Measurements from ENCODE around the gene RHCE.
"Not testable (repeated sequence)": the region's sequence is repeated elsewhere in the genome, so short reads cannot be mapped to it uniquely, and the experiment has no call there.

The RHCE gene

GRCh38 chr1:25338986-25339385 is 81.6 kb downstream of the RHCE start:
- no peak for DNase-seq

- peak; percentile 87 for DNase-seq
Measured at GRCh38 chr1:25338188-25338981, 82.2 kb downstream of the RHCE start, which contains the start of gene TMEM50A. TSS of gene TMEM50A (plus strand) at chr1:25338334. CDS start at chr1:25340487, 2,153 bp downstream.

- peak; percentile 42 for DNase-seq
Measured at GRCh38 chr1:25337483-25338187, 83.0 kb downstream of the RHCE start.

- not testable (repeated sequence) for DNase-seq
Measured at GRCh38 chr1:25336922-25337354, 83.7 kb downstream of the RHCE start.

GRCh38 chr1:25329950-25330349 is 90.7 kb downstream of the RHCE start:
- not testable (repeated sequence) for DNase-seq

- DNase-seq, result not testable (repeated sequence)
Measured at GRCh38 chr1:25329336-25329735, 91.3 kb downstream of the RHCE start.

- not testable (repeated sequence) for DNase-seq
Measured at GRCh38 chr1:25328791-25329185, 91.8 kb downstream of the RHCE start.

- not testable (repeated sequence) for DNase-seq
Measured at GRCh38 chr1:25327864-25328790, 92.5 kb downstream of the RHCE start.

GRCh38 chr1:25324407-25324806 is 96.2 kb downstream of the RHCE start:
- DNase-seq, result not testable (repeated sequence)

- not testable (repeated sequence) for DNase-seq
Measured at GRCh38 chr1:25322127-25322526, 98.5 kb downstream of the RHCE start.

GRCh38 chr1:25320314-25320938 is 100.2 kb downstream of the RHCE start:
- DNase-seq, result not testable (repeated sequence)

- DNase-seq, result not testable (repeated sequence)
Measured at GRCh38 chr1:25312806-25313470, 107.7 kb downstream of the RHCE start.
